Measurements from ENCODE around the gene CA14.
"Not testable (repeated sequence)": the region's sequence is repeated elsewhere in the genome, so short reads cannot be mapped to it uniquely, and the experiment has no call there.

Gene CA14

DNA sequence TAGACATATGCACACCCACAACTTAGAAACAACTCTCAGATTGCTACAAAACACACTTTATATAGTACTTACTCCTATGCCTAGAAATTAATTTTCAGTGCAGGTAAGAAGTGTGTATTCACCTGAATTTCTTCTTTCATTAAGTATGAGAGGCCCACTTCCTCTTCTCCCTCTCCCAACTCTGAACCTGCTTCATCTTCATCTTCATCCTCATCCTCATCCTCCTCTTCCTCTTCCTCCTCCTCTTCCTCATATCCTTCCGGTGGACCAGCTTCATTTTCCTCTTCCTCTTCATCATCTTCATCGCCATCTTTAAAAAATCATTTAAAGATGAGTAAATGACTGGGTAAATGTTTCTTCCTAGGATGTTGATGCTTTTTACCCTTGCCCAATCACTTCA, 31.1 kb upstream of the CA14 start:
- ATAC-seq = no peak
- TF ChIP-seq, protein P1, sequence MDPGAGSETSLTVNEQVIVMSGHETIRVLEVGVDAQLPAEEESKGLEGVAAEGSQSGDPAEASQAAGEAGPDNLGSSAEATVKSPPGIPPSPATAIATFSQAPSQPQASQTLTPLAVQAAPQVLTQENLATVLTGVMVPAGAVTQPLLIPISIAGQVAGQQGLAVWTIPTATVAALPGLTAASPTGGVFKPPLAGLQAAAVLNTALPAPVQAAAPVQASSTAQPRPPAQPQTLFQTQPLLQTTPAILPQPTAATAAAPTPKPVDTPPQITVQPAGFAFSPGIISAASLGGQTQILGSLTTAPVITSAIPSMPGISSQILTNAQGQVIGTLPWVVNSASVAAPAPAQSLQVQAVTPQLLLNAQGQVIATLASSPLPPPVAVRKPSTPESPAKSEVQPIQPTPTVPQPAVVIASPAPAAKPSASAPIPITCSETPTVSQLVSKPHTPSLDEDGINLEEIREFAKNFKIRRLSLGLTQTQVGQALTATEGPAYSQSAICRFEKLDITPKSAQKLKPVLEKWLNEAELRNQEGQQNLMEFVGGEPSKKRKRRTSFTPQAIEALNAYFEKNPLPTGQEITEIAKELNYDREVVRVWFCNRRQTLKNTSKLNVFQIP (CRISPR knock-in tag; IDR thresholded peaks at IDR 0.05; ENCODE audit: borderline replicate concordance, low read depth) = no peak
- TF ChIP-seq ESRRG (CRISPR knock-in tag; IDR thresholded peaks at IDR 0.05) = no peak
- TF ChIP-seq CSDC2 (CRISPR knock-in tag; IDR thresholded peaks at IDR 0.05) = no peak
- TF ChIP-seq ZNF8 (CRISPR knock-in tag; IDR thresholded peaks at IDR 0.05) = no peak
- TF ChIP-seq OSR1 (CRISPR knock-in tag; IDR thresholded peaks at IDR 0.05) = no peak
- no peak for TF ChIP-seq BACH2 (CRISPR knock-in tag; IDR thresholded peaks at IDR 0.05; ENCODE audit: borderline replicate concordance)
- TF ChIP-seq RARB (CRISPR knock-in tag; IDR thresholded peaks at IDR 0.05) = no peak
- no peak for TF ChIP-seq PPARA (CRISPR knock-in tag; IDR thresholded peaks at IDR 0.05; ENCODE audit: borderline replicate concordance)
- TF ChIP-seq, protein P2, sequence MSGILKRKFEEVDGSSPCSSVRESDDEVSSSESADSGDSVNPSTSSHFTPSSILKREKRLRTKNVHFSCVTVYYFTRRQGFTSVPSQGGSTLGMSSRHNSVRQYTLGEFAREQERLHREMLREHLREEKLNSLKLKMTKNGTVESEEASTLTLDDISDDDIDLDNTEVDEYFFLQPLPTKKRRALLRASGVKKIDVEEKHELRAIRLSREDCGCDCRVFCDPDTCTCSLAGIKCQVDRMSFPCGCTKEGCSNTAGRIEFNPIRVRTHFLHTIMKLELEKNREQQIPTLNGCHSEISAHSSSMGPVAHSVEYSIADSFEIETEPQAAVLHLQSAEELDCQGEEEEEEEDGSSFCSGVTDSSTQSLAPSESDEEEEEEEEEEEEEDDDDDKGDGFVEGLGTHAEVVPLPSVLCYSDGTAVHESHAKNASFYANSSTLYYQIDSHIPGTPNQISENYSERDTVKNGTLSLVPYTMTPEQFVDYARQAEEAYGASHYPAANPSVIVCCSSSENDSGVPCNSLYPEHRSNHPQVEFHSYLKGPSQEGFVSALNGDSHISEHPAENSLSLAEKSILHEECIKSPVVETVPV (CRISPR knock-in tag; IDR thresholded peaks at IDR 0.05) = no peak
- no peak for TF ChIP-seq ZFP30 (CRISPR knock-in tag; IDR thresholded peaks at IDR 0.05)

DNA sequence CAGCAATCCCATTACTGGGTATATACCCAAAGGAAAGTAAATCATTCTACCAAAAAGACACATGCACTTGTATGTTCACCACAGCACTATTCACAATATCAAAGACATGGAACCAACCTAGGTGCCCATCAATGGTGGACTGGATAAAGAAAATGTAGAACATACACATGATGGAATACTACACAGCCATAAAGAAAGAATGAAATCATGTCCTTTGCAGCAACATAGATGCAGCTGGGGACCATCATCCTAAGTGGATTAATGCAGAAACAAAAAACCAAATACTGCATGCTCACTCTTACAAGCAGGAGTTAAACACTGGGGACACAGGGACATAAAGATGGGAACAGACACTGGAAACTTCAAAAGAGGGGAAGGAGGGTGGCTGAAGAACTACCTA, 30.3 kb upstream of the CA14 start:
- TF ChIP-seq ESRRG (CRISPR knock-in tag; IDR thresholded peaks at IDR 0.05) (no peak), CSDC2 (CRISPR knock-in tag; IDR thresholded peaks at IDR 0.05) (no peak), TCF4 (CRISPR knock-in tag; IDR thresholded peaks at IDR 0.05; ENCODE audit: borderline replicate concordance) (no peak), ZFP3 (CRISPR knock-in tag; IDR thresholded peaks at IDR 0.05) (no peak), ISL1 (CRISPR knock-in tag; IDR thresholded peaks at IDR 0.05) (no peak), ZNF70 (CRISPR knock-in tag; IDR thresholded peaks at IDR 0.05) (no peak), ZNF8 (CRISPR knock-in tag; IDR thresholded peaks at IDR 0.05) (no peak), GLIS3 (CRISPR knock-in tag; IDR thresholded peaks at IDR 0.05) (no peak), BACH2 (CRISPR knock-in tag; IDR thresholded peaks at IDR 0.05; ENCODE audit: borderline replicate concordance) (no peak), OSR1 (CRISPR knock-in tag; IDR thresholded peaks at IDR 0.05) (no peak), SNAI2 (CRISPR knock-in tag; IDR thresholded peaks at IDR 0.05) (no peak)
- ATAC-seq = no peak

DNA sequence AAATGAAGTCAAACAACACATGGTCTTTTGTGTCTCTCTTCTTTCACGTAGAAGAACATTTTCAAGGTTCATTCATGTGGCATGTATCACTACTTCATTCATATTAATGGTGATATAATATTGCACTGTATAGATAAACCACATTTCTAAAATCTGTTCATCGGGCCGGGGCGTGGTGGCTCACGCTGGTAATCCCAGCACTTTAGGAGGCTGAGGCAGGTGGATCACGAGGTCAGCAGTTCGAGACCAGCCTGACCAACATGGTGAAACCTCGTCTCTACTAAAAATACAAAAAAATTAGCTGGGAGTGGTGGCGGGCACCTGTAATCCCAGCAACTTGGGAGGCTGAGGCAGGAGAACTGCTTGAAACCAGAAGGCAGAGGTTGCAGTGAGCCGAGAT, 29.3 kb upstream of the CA14 start:
- ATAC-seq = not testable (repeated sequence)

DNA sequence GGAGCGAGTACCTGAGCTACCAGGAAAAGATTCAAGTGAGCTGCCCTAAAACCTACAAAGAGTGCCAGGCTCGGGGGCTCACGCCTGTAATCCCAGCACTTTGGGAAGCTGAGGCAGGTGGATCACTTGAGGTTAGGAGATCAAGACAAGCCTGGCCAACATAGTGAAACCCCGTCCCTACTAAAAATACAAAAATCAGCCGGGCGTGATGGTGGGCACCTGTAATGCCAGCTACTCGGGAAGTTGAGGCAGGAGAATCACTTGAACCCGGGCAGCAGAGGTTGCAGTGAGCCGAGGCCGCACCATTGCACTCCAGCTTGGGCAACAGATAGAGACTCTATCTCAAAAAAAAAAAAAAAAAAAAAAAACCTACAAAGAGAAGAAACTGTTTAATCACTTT, 24.7 kb upstream of the CA14 start:
- not testable (repeated sequence) for ATAC-seq

DNA sequence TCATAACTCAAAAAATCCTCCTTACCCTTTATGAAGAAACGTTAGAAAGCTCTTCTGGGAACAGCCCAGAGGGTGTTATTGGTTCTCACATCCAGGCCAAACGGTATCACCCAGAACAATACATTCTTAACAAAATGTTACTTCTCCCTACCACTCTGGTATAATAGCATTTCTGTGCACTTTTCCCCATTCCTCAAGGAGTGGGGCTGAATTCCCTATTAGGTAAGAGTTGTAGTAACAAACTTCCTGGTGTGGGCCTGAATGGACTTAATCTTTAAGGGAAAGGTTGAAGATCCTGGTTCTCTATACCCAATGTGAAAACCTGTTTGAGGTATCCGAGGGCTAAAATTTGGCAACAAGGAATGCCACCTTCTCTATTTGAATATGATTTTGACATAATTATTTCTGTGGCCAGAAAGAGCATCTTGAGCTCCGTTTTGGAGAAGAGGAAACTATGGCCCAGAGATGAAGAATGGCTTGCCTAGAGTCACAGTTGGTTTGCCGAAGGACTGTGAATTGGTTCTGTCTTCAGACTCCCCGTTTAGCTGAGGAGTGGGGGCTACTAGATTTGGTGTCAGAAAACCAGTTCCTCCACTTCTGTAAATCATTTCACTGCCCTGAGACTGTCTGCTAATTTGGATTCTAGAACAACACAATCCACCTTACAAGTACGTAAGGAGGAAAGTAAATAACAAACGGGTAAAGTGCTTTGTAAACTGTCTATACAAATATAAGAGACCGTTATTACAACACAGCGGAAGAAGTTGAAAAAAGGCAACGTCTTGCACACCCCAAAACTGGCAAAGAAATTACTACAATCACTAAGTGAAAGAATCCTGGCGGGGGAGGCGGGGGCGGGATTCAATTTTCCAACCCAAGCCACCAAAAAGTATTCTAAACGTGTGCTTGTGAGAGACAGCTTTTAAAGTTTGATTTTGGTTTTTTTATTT, 23.9 kb upstream of the CA14 start:
- no peak for ATAC-seq
- TF ChIP-seq, protein P3, sequence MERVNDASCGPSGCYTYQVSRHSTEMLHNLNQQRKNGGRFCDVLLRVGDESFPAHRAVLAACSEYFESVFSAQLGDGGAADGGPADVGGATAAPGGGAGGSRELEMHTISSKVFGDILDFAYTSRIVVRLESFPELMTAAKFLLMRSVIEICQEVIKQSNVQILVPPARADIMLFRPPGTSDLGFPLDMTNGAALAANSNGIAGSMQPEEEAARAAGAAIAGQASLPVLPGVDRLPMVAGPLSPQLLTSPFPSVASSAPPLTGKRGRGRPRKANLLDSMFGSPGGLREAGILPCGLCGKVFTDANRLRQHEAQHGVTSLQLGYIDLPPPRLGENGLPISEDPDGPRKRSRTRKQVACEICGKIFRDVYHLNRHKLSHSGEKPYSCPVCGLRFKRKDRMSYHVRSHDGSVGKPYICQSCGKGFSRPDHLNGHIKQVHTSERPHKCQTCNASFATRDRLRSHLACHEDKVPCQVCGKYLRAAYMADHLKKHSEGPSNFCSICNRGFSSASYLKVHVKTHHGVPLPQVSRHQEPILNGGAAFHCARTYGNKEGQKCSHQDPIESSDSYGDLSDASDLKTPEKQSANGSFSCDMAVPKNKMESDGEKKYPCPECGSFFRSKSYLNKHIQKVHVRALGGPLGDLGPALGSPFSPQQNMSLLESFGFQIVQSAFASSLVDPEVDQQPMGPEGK (CRISPR knock-in tag; IDR thresholded peaks at IDR 0.05; ENCODE audit: borderline replicate concordance) = no peak
- TF ChIP-seq, protein P4, sequence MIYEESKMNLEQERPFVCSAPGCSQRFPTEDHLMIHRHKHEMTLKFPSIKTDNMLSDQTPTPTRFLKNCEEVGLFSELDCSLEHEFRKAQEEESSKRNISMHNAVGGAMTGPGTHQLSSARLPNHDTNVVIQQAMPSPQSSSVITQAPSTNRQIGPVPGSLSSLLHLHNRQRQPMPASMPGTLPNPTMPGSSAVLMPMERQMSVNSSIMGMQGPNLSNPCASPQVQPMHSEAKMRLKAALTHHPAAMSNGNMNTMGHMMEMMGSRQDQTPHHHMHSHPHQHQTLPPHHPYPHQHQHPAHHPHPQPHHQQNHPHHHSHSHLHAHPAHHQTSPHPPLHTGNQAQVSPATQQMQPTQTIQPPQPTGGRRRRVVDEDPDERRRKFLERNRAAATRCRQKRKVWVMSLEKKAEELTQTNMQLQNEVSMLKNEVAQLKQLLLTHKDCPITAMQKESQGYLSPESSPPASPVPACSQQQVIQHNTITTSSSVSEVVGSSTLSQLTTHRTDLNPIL (CRISPR knock-in tag; IDR thresholded peaks at IDR 0.05; ENCODE audit: low read depth) = no peak
- no peak for TF ChIP-seq SNAI2 (CRISPR knock-in tag; IDR thresholded peaks at IDR 0.05)
- no peak for TF ChIP-seq ARNTL (CRISPR knock-in tag; IDR thresholded peaks at IDR 0.05; ENCODE audit: borderline replicate concordance, low read depth)
- TF ChIP-seq ZNF8 (CRISPR knock-in tag; IDR thresholded peaks at IDR 0.05) = no peak
- TF ChIP-seq ISL1 (CRISPR knock-in tag; IDR thresholded peaks at IDR 0.05) = no peak

Measured in SK-N-SH treated with all-trans-retinoic acid at 6 μM for 48 hours (cell line).